Activated CD4-positive, alpha-beta T cell treated with anti-CD3 and anti-CD28 coated beads, Interleukin-2, Interleukin-4, amounts not matched to agents 100 ng/mL and 50 ng/mL, durations not matched to agents 16 hours and 8 hours (primary cell): ENCODE data around the gene MTX1.
A peak's percentile ranks its signal among the peaks of the same experiment; 100 is the strongest.
"Not testable (repeated sequence)": the region's sequence is repeated elsewhere in the genome, so short reads cannot be mapped to it uniquely, and the experiment has no call there.

Experiments used
- DNase-seq: peaks from one replicate; pipeline ENCODE4 v3.0.0-alpha.2; 2020; ENCODE audit warnings: low spot score

The MTX1 gene

DNA sequence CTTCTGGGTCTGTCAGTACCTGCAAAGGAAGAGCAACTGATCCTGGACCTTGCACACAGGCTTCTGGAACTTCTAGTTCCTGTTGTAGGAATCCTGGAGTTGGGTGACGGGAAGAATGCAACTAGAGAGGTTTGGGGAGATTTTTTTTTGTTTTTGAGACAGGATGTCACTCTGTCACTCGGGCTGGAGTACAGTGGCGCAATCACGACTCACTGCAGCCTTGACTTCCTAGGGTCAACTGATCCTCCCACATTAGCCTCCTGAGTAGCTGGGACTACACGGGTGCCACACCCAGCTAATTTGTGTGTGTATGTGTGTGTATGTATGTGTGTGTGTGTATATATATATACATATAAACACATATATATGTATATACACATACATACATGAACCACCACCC, 28.0 kb downstream of the MTX1 start:
- DNase-seq = no peak

DNA sequence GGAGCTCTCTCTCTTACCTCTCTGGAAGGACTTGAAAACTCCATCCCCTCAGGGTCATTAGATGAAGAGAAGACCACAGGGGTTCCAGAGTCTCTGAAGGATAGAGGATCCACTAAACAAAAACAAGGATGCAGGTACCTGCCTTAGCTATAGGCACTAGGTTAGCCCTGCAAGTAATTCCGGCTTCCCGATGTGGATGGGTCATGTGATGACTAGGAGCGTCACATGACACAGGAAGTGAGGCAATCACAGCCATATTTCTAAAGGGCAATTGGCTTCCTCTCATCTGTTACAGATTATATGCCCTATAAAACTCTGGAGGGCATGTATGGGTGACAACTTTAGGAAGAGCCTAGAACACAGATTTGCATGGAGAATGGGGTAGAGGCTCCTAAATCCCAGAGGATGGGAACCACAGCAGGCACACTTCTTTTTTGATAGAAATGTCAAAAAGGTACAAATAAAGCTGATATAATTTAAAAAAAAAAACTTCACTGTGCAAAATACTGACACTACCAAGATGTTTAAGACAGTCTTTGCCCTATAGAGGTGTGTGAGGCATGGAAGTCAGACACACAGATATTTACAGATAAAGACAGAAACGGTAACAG, 32.7 kb downstream of the MTX1 start:
- peak; percentile 86 for DNase-seq

DNA sequence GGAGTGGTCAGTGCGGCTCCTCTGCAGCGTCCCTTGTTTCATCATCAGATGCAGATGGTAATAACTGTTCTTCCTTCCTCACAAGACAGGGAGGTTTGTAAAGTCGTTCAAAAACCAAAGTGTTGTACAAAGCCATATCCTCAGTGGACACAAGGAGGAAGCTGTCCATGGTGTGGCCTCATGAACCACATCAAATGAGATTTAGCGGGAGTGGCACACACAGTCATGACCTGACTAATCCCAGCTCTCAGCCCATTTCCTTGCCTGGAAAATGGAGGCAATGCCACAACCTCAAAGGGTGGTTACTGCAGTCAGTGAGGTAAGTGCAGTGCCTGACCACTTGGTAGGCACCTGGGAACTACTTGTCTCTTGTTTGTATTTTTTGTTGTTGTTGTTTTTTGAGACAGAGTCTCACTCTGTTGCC, 33.4 kb downstream of the MTX1 start:
- peak; percentile 22 for DNase-seq

DNA sequence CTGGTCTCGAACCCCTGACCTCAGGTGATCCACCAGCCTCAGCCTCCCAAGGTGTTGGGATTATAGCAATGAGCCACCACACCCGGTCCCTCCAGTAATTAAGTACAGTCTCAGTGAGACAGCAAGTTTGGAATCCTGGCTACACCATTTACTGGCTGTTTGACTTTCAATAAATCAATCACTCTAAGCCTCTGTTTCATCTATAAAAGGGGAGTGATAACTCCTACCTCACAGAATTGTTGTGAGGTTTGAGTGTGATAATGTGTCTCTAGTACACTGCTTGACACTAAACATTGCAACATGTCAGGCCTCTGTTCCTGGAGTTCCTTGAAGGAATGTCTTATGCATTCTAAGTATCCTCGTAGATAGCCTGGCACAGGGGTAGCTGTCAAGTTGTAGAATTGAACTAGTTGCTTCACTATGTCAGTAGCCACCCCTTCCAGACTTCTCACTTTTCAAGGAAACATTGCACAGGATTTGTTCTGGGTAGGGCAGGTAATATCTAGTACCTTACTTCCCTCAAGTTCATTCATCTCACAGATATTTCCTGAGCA, 34.4 kb downstream of the MTX1 start:
- DNase-seq = no peak

DNA sequence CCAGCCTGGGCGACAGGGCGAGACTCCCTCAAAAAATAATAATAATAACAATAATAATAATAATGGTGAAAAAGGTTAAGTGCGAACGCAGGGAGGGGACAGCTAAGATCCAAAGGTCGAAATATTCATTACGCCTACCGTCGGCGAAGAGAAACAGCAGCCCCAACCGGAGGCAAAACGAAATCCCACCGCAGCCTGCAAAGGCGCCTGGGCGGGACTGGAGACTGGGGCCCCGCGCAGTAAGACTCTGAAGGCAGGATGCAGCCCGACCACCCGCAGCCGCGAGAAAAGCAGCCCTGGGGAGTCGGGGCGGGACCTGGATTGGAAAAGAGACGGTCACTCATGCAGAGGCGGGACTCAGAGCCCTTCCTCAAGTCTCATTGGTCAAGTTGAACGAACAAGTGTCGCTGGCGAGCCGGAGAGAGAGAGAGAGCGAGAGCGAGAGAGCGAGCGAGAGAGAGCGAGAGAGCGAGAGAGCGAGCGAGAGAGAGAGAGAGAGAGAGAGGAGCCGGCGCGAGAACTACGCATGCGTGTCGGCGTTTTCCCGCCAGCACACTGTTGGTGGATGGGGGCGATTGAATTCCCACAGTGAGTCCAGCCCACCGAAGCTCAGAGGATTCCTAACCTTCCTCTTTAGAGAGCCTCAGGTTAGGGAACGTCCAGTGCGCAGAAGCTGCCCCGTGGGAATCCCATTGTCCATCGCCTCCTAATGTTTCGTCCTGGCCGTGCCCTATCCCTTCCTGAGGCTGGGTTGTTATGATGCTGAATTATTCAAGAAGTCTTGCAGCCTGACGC, 36.1 kb downstream of the MTX1 start:
- DNase-seq = peak; percentile 99

DNA sequence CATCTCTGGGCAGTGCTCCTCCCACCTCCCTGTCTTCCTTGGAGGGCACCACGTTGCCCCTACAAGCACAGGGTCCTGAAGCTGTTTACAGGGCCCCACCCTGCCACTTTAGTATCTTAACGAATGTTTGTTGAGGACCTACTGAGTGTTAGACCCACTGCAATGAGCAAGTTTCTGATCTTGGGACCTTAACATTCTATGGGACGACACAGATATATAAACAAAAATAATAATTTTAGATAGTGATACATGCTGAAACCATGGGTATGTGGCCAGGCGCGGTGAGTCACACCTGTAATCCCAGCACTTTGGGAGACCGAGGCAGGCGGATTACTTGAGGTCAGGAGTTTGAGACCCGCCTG, 36.6 kb downstream of the MTX1 start:
- DNase-seq = no peak

DNA sequence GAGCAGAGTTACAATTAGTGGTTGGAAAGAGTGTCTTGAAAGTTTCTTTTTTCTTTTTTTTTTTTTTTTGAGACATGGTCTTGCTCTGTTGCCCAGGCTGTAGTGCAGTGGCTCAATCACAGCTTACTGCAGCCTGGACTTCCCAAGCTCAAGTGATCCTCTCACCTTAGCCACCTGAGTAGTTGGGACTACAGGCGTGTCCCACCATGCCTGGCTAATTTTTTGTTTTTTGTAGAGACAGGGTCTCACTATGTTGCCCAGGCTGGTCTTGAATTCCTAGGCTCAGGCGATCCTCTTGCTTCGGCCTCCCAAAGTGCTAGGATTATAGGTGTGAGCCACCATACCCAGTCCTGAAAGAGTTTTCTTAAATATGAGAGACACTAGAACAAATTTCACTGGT, 38.3 kb downstream of the MTX1 start:
- not testable (repeated sequence) for DNase-seq

DNA sequence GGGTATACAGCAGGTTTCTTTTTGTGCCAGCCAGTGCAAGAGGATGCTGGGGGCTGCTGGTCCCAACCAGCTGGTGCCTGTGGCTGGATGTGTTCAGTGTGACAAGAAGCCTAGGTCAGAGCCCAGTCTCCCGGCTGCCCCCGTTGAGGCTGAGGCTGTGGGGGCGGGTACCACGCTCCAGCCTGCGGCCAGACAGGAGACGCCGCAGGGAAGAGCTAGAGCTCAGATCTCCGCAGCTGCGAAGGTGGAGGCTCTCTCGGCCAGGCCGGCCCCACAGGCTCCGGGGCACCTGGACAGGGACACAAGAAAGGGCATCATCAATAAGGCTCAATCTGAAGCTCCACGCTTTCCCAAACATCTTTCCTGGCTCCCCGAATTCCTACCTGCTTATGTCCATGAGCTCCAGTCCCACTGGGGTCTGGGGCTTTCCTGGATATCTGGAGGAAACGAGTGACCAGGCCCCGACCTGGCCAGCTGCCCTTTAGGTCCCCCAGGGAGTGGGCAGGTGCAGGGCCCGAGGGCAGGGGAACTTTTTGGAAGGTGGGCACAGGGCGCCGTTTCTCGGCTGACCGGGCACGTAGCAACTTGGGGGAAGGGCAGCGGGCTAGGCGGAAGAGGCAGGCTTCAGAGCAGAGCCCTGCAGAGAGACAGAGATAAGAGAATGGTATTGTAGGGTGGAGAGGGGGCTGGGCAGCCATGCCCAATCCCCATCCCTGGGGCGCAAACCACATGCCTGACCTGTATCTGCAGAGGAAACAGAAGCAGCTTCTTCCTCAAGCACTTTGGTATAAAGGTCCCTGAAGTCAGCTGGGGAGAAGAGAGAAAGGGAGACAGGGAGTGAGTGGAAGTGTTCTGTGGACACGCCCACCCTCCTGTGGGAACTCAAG, 39.4 kb downstream of the MTX1 start:
- no peak for DNase-seq

DNA sequence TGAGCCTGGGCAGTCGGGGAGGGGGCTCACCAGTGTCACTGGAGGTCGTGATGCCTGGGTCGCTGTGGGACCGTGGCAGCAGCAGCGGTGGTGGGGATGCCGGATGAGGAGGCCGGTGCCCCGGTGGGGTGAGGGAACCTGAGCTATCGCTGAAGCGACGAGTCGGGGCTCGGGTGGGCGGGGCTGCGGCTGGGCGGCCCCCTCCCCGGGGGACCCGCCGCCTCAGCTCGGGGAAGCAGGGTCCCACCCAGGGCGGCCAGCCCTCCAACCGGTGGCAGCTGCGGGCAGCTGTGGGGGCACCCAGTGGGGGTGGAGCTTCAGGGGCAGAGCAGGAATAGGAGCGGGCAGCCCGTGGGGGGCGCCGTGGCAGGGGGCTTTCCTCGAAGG, 41.7 kb downstream of the MTX1 start:
- DNase-seq = no peak

DNA sequence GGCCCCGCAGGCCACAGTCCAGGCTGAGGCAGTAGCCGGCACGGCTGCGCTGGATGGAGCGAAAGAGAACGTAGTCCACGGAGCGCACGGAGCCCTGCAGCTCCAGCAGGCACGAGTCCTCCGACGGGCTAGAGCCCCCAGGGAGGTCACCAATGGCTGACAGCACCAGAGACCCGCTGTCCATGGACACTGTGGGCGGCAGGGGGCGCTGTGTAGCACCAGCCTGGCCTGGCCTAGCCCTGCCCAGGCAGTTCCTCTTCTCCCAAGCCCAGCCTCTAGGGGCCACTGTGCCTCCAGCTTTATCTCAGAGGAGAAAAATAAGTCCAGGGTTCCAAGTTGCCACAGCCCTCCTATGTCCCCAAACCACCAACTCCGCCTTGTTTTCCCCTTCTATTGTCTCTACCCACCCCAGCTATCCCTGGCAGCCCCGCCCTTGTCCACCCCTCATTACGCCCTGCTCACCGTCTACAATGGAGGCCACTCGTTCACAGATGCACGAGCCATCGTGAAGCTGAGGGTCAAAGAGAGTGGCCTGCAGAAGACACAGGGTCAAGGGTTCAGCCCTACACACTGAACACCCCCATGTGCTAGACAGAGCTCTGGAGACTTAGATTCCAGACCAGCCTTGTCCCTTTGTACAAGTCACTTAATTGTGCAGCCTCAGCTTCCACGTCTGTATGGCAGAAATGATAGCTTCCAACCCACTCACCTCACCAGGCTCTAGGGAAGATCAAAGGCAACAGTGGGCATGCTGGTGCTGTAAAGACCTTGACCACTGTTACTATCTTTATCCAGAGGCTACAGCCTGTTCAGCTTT, 42.3 kb downstream of the MTX1 start:
- DNase-seq = peak; percentile 97

DNA sequence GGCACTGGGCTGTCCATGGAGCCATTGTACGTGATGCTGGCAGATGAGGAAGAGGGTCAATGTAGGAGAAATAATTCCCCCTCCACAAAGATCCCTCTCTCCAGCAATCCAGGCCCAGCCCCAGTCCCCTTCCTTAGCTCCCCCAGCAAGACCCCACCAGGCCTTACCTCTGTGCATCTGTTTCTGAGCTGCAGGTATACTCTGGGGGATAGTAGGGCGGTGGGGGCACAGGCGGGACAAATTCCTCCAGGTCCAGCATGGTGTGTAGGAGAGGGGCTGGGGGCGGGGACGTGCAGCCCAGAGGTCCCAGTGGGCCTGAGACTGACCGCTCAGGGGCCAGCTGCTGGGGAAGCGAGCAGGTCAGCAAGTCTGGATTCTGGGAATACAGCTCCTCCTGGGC, 43.1 kb downstream of the MTX1 start:
- DNase-seq = no peak

DNA sequence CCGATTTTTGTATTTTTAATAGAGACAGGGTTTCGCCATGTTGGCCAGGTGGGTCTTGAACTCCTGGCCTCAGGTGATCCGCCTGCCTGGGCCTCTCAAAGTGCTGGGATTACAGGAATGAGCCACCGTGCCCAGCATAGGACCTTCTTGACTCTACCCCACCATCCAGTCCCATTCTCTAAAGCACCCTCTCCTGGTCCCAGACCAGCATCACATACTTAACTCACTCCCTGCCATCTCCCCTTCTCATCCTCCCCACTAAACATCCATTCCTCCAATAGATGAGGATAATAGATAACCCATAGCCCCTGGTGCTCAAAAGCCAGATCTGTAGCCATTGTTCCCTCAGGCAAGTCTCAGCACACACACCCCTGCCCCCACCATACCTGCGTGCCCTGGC, 44.7 kb downstream of the MTX1 start:
- no peak for DNase-seq

DNA sequence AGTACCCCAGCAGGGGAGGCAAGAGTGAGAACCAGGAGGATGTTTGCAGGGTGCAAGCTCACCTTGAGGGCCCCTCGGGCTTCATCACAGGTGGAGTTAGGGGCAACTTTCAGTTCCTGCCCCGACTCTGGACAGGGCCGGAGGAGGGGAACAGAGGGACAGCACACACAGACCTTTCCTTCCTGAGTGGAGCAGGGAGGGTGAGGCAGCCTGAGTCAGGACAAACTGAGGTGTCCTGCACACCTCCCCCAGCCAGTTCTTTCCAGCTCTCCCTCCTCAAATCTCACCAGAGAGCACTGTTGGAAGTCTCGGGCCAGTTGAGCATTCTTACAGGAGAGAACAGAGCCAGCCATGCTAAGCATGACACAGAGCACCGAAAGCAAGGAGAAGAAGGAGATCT, 45.3 kb downstream of the MTX1 start:
- DNase-seq = no peak

DNA sequence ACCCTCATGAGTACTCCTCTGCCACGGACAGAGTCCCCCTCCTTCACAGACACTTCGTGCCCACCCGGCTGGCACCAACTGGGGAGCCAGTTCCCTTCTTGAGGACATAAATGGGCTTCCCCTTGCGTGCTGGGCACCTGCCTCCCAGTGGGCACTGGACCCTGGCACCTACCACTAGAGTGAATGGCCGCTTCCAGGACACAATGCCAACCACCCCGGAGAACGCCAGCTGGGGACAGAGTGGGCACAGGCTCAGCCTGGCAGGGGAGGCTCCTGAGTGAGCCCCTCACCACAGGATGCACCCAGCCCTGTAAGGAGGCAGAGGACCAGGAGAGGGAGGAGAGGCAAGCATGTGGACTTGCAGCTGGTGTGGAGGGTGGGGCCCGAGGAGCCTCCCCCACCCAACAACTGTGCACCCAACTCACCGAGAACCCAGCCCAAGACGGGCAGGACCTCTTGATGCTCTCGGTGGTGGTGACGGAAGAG, 45.8 kb downstream of the MTX1 start:
- DNase-seq = no peak

DNA sequence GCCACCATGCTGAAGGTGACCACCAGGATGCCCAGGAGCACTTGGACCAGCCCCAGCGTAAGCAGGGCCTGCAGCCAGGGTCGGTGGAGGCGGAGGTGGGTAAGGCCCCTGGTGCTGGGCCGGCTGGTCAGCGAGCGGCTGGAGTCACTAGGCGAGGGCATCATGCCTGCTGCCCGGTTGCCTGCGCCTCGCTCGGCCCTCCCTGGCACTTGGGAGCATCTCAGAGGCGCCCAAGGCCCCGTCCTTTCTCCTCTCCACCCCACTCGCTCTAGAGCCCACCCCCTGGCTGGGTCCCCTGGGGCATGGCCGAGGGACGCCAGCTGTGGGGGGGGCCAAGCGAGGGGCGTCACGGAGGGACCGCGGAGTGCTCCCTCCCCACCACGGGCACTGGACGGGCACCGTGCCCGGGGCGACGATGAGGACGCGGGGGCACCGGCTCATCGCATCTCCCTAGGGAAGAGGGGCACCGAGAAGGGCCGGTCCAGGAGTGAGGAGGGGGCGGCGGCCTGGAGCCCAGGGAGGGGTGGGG, 46.3 kb downstream of the MTX1 start:
- DNase-seq = no peak

DNA sequence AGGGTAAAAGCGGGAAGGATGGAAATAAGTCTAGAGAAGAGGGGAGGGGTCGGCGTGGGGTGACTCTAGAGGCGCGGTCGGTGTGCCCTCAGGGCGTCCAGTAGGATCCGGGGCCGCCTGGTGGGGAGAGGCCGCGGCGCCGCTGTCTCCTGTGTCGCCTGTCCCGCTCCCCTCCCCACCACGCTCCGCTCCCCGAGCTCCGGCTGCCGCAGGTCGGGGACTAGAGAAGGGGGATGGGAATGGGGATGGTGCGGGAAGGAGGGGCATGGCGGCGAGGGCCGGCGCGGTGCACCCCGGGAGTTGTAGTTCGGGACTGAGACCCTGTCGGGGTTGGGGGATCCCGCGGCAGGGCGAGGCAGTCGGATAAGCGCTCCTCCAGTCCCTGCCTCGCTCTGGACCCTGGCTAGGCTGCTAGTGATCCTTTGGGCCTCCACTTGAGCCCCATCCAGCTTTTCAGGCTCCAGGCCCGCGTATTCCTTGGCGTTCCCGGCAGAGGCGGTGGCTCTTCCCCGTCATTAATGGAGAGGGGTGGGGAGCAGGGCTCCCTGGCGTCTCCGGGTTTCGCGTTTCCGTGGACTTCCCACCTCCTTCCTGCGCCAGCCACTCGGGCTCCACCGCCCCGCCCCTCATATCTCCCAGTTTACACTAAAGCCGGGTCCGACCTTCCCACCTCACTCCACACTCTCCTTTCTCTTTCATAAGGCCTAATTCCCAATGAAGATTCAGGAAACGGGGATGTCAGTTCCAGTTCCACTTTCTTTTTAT, 46.9 kb downstream of the MTX1 start, which contains the start of gene ENTREP3:
Gene ENTREP3 (minus strand): TSS at position 241 of the 765 bp plus-strand sequence. CDS start 606 bp downstream, outside the sequence.
- DNase-seq = peak; percentile 81

DNA sequence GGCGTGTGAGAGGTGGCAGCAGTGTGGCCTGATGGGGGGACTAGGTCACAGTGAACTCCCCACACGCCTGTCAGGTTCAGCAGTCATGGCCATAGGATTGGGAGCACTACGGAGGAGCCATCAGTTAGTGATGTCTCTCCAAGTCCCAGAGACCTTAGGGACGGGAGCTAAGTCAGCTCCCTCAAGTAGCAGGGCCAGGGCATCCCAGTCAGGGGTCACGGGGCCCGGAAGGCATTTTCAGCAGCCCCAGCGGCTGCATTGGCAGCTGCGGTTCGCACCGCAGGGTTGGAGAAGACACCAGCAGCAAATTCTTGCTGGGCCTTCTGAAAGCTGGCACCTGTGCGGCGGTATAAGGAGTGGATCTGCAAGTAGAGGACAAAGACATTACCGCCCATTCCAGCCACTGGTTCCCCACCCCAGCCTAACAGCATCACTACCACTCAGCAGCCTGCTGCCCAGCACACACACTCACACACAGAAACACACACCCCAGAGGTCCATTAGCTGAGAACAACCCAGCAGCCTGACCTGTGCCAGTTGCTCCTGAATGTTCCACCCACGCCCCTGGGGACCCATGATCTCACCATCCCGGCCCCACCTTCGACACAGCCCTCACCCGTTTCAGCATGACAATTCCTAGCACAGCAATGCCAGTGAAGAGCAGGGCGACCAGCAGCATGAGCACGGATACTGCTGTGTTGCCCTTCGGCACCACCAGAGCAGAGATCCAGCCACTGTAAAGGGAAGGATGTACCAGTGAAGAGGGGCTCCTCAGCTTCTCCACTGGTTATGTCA, 47.8 kb downstream of the MTX1 start:
- no peak for DNase-seq

DNA sequence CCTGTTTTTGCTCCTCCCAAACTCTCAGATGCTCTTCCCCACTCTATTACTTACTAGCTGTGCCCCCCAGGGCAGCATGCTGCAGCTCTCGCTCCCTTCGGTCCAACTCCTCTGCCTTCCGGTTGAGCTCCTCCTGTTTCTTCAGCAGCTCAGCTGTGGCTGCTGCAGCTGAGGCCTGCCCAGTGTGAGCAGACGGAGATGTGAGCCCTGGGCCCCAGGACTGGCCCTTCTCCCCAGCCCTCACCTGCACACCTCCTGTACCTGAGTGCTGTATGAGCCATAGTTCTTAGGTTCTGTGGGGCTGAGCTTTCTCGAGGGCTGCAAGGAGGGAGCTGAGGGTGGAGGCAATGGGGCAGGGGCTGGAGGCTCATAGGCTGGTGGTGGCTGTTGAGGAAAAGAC, 51.8 kb downstream of the MTX1 start:
- DNase-seq = no peak

DNA sequence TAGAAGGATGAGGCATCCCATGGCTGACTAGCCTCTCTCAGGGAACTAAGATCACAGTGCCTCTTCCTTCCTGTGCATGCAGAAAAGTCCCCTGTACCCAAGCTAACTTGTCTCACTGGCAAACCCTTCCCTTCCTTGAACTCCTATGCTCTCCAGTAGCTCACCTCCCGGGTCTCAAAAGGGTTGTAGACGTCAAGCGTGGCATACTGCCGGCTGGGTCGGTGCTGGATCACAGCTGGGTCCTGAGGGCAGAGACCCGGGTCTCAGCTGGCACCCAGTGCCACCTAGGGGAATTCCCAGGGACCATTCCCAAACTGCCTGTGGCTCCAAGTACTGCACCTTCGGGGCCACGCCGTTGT, 53.0 kb downstream of the MTX1 start:
- DNase-seq = peak; percentile 46
